Measurements from ENCODE around the gene TENT5C. TPM values are rescaled to one million over a fixed set of nuclear protein-coding genes. Genes with fewer than 3 reads are reported as not detected.

TENT5C gene
- total and polyA plus RNA-seq, 2 of the 8 experiments (the other 6 are each of a cell fraction or from before 2014, with no cell fraction given), result 0.38 to 0.99 TPM

DNA sequence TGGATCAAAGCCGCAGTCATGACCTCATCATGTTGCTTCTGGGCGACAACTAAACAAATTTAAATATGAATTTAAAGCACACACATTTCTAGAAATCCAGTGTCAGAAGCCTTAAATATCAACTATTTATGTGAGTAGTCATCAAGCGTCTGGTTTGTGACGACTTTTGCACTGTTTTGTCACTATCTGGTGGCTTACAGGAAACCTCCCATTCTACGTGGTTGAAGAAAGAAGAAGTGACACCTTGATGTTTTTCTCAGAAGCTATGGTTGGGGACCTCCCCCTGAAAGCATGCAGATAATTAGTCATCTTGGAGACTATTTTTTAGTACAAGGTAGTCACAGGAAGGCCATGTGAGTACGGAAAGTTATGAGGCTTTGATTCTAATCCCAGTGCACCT, 58.5 kb downstream of the TENT5C start (continued):
- TF ChIP-seq TBP (IDR thresholded peaks at IDR 0.05; ENCODE audit: low read depth, low read length), result no peak
- TF ChIP-seq, protein P1, sequence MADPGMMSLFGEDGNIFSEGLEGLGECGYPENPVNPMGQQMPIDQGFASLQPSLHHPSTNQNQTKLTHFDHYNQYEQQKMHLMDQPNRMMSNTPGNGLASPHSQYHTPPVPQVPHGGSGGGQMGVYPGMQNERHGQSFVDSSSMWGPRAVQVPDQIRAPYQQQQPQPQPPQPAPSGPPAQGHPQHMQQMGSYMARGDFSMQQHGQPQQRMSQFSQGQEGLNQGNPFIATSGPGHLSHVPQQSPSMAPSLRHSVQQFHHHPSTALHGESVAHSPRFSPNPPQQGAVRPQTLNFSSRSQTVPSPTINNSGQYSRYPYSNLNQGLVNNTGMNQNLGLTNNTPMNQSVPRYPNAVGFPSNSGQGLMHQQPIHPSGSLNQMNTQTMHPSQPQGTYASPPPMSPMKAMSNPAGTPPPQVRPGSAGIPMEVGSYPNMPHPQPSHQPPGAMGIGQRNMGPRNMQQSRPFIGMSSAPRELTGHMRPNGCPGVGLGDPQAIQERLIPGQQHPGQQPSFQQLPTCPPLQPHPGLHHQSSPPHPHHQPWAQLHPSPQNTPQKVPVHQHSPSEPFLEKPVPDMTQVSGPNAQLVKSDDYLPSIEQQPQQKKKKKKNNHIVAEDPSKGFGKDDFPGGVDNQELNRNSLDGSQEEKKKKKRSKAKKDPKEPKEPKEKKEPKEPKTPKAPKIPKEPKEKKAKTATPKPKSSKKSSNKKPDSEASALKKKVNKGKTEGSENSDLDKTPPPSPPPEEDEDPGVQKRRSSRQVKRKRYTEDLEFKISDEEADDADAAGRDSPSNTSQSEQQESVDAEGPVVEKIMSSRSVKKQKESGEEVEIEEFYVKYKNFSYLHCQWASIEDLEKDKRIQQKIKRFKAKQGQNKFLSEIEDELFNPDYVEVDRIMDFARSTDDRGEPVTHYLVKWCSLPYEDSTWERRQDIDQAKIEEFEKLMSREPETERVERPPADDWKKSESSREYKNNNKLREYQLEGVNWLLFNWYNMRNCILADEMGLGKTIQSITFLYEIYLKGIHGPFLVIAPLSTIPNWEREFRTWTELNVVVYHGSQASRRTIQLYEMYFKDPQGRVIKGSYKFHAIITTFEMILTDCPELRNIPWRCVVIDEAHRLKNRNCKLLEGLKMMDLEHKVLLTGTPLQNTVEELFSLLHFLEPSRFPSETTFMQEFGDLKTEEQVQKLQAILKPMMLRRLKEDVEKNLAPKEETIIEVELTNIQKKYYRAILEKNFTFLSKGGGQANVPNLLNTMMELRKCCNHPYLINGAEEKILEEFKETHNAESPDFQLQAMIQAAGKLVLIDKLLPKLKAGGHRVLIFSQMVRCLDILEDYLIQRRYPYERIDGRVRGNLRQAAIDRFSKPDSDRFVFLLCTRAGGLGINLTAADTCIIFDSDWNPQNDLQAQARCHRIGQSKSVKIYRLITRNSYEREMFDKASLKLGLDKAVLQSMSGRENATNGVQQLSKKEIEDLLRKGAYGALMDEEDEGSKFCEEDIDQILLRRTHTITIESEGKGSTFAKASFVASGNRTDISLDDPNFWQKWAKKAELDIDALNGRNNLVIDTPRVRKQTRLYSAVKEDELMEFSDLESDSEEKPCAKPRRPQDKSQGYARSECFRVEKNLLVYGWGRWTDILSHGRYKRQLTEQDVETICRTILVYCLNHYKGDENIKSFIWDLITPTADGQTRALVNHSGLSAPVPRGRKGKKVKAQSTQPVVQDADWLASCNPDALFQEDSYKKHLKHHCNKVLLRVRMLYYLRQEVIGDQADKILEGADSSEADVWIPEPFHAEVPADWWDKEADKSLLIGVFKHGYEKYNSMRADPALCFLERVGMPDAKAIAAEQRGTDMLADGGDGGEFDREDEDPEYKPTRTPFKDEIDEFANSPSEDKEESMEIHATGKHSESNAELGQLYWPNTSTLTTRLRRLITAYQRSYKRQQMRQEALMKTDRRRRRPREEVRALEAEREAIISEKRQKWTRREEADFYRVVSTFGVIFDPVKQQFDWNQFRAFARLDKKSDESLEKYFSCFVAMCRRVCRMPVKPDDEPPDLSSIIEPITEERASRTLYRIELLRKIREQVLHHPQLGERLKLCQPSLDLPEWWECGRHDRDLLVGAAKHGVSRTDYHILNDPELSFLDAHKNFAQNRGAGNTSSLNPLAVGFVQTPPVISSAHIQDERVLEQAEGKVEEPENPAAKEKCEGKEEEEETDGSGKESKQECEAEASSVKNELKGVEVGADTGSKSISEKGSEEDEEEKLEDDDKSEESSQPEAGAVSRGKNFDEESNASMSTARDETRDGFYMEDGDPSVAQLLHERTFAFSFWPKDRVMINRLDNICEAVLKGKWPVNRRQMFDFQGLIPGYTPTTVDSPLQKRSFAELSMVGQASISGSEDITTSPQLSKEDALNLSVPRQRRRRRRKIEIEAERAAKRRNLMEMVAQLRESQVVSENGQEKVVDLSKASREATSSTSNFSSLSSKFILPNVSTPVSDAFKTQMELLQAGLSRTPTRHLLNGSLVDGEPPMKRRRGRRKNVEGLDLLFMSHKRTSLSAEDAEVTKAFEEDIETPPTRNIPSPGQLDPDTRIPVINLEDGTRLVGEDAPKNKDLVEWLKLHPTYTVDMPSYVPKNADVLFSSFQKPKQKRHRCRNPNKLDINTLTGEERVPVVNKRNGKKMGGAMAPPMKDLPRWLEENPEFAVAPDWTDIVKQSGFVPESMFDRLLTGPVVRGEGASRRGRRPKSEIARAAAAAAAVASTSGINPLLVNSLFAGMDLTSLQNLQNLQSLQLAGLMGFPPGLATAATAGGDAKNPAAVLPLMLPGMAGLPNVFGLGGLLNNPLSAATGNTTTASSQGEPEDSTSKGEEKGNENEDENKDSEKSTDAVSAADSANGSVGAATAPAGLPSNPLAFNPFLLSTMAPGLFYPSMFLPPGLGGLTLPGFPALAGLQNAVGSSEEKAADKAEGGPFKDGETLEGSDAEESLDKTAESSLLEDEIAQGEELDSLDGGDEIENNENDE (IDR thresholded peaks at IDR 0.05; ENCODE audit: insufficient replicate concordance, low read length), result no peak
